Activated CD4-positive, alpha-beta T cell treated with anti-CD3 and anti-CD28 coated beads, Interleukin-2, amount 50 U/mL, for 24 hours (primary cell): ENCODE measurements around the gene GFAP.

Experiments used
- DNase-seq, 2 donors: peaks; one replicate each; pipeline ENCODE4 v3.0.0-alpha.2; 2020; ENCODE audit warnings: low read depth in 1 of 2, low spot score in 1 of 2

The GFAP gene

DNA sequence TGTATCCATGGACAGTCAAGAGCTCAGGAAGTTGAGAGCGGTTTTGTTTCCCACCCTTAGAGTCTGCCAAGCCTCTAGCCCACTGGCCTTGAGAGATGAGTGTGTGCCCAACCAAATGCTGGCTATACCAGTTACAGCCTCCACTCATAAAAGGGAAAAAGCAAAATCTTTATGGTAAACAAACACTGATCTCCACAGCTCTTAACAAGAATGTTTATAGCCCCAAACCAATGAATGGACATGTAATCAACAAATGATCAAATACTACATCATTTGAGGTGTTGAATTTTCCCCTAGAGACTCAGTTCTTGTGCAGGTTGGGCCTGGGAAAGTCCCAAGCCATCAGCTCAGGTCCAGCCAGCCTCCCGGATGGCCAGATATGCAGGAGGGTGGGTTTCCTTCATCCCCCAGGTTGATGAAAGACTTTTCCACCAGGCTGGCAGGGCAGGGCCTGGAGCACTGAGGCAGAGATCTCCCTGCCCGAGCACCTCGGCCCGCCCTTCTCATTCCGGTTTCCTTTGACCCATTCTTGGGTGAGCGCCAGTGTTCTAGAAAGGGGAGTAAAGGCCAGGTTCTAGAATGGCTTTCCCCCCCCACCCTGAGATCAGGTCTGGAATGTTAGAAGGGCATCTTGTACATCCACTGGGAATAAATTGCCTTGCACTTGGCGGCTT, 12.2 kb downstream of the GFAP start:
- no peak for DNase-seq

DNA sequence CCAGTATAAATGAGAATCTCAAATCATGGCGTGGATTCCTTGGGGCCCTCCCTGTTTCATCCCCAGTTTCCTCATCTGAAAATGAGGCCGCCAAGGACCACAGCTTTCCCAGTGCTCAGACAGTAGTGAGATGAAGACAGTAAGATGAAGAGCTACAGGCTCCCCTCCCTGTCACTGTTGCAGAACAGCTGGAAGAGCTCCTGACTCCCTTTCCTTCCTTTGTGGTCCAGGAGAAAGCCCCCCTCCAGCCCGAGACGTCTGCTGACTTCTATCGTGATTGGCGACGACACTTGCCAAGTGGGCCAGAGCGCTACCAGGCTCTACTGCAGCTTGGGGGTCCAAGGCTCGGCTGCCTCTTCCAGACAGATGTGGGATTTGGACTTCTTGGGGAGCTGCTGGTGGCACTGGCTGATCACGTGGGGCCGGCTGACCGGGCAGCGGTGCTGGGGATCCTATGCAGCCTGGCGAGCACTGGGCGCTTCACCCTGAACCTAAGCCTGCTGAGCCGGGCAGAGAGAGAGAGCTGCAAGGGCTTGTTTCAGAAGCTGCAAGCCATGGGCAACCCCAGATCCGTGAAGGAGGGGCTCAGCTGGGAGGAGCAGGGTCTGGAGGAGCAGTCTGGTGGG, 13.1 kb downstream of the GFAP start:
- DNase-seq: no peak

DNA sequence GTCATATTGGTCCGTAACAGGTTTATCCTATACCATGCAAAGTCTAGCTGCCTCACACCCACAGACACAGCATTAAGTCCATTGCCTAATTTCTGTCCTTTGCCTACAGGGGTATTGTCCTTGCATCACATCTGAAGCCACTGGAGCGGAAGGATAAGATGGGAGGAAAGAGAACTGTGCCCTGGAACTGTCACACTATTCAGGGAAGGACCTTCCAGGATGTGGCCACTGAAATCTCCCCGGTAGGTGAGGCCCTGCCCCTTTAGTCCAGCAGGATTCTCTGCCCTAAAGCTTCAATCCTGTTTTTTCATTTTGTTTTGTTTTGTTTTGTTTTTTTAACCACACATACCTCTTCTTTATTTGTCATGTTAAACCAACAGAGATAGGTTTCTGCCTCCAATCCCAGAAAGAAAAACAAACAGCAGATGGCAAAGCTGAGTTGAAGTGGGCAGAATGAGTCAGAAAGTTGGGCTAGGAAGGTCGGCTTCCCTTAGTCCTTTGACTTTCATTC, 13.8 kb downstream of the GFAP start:
- no peak for DNase-seq

DNA sequence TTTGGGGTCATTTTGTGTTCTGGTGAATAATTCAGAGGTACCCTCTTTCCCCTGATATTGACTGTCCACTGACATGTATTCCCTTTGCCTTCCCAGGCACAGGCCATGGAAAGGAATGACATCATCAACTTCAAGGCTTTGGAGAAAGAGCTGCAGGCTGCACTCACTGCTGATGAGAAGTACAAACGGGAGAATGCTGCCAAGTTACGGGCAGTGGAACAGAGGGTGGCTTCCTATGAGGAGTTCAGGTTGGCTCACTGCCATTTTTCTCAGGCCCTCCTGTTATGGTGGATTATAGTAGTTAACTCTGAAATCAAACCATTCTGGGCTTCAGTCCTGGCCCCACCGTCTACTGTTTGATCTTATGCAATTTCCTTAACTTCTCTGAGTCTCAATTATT, 14.4 kb downstream of the GFAP start:
- no peak for DNase-seq

DNA sequence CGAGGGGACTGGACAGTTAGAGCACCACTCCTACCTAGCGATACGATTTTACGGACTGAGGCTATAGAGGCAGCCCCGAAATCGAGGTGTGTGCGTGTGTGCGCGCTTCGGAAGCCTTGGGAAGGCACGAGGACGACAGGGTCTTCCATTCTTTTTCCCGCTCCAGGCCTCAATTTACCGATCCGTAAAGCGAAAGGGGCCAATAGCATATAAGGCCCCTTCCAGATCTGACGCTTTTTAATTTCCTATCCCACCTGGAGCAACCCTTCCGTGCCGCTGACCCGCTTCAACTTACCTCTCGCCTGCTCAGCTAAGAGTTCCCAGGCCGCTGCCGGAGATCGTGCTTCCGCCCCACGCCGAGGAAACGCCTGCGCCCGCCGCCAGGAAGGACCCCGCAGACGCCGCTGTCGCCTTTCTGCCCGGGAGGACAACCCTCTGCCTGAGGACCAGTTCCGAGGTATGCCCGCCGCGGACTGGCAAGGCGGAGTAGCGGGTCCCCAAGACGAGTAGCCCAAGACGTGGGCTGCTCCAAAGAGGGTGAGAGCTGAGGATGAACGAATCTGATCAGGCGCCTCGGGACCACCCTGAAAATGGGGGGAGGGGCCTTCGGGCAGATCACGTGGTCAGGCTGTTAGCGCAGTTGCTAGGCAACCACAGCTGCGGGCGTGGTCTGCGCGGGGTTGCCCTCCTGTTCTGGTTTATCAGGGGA, 16.1 kb downstream of the GFAP start, which contains the start of gene EFTUD2:
TSS of gene EFTUD2 (minus strand) at position 372 of the 709 bp plus-strand sequence. CDS start 4,924 bp downstream, outside the sequence.
- DNase-seq: peak; percentile 89 to 96

DNA sequence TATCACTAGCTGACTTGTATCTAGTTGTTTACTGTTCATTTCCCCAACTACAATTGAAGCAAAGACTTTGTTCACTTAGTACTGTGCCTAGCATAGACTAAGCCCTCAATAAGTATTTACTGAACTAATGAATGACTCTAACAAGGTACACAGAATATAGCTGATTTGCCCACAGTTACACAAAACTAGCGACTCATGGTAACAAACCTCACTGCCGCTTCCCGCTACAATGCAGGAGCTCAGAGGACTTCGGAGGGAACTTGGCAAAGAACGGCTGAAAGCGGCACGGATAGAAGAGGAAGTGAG, 16.6 kb downstream of the GFAP start:
- peak in 1 of 2 donors; percentile 12 for DNase-seq

DNA sequence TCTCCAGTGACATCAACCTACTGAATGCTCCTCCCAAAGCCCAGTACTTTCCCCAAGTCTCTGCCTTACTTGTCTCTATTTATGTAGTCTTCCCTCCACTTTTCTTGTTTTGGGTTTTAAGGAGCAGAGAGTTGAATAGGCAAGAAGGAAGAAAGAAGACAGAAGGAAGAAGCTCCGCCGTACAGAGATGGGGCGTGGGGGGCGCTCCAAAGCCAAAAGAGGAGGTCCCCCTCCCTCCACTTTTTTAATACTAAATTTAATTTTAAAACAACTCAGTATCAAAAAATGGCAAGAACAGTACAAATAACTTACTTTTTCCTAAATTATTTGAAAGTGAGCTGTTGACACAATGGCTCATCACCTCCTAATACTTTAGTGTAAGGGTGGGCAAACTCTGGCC, 20.7 kb downstream of the GFAP start:
- DNase-seq: no peak

DNA sequence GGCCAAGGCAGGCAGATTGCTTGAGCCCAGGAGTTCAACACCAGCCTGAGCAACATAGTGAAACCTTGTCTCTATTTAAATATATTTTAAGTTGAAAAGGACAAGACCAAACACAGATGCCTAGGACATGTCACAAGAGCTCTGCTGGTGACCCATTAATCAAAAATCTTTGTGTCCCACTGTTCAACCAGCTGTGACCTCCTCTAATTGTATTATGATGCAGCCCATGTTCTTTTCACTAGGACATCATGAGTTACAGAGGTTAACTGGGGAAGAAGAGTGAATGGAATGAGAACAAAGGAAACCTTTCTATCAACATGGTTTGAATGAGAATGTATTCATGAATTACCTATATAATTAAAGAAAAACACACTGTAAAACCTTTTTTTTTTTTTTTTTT, 23.1 kb downstream of the GFAP start:
- DNase-seq: no peak

DNA sequence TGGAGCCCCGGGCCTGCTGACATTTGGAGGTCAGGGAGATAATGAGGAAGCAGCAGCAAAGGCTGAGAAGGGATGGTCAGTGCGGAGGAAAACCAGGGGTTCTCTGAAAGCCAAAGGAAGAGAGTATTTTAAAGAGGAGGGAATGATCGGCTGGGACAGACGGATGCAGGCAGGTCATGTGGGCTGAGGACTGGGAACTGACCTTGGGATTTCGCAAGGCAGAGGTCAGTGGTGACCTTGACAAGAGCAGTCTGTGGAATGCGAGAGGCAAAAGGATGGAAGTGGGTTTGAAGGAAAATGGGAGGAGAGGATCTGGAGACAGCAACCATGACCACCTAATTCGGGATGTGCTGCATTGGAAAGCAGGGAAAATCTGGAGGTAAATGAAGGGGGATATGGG, 26.3 kb downstream of the GFAP start:
- no peak for DNase-seq

DNA sequence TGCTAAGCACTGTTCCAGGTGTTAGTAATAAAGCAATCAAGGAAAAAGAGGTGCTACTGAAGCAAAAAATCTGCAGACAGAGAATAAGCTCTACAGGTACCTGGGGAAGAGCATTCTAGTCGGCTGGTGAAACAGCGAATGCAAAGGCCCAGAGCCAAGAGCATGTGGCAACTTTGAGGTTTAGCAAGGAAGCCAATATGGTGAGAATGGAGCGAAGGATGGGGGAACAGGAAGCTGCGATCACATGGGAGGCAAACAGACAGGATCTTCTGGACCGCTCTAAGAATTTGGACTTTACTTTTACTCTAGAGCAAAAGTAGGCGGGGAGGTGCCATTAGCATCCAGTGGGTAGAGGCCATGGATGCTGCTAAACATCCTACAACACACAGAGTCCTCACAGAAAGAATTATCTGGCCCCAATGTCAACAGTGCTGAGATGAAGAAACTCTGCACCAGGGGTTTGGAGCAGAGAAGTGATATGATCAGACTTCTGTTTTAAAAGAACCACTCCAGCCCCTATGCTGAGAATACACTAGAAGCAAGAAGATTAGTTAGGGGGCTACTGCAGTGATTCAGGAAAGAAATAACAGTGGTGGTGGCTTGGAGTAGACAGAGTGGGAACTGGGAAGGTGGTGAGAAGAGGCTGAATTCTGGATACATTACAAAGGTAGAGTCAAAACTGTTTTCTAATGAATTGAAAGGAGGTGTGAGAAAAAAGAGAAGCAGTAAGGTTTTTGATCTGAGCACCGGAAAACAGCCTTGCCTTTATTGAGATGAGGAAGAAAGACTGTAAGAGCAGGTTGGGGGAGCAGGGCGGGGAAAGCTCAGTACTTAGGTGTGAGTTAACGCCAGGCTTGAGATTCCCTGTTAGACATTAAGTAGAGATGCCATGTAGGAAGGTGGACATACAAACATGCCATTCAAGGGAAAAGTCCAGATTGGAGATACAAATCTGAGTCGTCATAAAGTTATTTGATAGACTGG, 27.0 kb downstream of the GFAP start:
- no peak for DNase-seq

DNA sequence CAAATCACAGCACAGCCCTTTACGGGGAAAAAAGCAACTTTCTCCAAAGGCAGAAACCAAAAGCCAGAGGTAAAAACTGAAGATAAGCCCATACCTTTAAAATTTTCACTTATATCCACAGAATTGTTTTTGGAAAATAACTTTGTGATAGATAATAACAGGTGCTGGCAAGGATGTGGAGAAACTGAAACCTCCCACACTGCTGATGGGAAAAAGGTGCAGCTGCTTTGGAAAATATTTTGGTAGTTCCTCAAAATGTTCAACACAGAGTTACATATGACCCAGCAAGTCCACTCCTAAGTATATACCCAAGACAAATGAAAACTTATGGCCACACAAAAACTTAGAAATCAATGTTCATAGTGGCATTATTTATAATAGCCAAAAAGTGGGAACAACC, 28.3 kb downstream of the GFAP start:
- no peak for DNase-seq

DNA sequence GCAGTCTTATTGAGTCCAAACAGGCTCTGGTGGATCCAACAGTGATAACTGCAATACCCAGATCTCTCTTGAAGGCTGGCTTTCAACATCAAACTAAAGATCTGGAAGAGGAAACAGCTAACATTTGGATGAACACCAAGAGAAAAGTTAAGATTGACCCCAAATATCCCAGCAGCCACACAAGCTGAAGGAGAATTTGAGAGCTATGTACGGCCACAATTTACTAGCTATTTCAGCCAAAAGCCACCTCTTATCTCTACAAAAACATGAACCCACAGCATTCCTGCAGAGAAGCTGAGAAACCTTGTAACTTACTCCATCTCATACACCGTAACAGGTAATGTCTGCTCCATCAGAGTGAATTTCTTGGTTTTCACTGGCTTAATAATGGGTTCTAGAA, 30.4 kb downstream of the GFAP start:
- DNase-seq: no peak

DNA sequence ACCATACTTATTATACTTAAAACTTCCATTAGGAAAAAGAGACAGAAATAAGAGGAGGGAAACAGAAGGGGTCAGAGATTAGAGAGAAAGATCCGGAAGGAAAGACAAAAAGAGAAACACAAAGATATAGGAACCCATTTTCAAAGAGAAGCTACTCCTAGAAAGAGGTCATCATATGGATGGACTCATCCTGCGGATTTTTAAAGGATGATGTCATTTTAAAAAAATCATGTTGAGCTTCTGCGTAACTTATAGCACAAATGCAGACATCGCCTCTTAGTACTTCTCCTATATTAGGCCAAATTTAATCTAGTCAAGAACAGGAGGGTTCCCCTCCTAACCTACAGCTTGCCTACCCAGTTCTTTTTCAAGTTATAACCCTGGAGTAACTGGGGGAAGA, 34.2 kb downstream of the GFAP start:
- DNase-seq: no peak

DNA sequence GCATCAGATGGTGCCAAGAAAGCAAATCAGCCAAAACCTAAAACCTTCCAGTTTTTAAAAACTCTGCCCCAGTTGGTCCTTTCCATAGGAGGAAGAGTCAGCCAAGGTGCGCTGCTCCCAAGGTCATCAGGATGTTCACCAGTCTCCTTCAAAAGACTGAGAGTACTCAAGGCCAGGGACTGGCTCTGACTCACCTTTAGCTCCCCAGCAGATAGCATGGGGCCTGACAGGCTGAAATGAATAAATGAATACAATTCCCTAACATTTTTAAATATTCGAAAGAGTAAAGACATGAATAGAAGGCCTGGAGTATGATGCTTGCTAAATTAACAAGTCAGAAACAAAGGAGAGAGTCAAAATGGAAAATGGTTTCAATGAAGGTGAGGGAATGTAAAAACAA, 35.2 kb downstream of the GFAP start:
- no peak for DNase-seq

DNA sequence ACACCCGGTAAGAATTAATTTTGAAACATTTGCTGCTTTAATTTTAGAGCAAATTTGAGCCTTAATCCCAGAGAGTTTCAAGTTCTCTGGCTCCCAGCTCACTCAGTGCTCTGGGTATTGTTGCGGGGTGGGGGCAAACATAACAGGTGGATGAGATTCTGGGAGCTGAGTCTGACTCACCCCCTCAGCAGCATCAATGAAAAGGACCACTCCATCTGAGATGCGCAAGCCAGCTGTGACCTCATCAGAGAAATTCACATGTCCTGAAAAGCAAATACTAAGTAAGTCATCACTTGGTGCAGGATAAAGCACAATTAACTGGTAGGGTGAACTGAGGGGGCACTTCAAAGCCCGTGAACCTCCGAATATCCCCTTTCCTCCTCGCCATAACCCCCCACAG, 35.9 kb downstream of the GFAP start:
- no peak for DNase-seq

DNA sequence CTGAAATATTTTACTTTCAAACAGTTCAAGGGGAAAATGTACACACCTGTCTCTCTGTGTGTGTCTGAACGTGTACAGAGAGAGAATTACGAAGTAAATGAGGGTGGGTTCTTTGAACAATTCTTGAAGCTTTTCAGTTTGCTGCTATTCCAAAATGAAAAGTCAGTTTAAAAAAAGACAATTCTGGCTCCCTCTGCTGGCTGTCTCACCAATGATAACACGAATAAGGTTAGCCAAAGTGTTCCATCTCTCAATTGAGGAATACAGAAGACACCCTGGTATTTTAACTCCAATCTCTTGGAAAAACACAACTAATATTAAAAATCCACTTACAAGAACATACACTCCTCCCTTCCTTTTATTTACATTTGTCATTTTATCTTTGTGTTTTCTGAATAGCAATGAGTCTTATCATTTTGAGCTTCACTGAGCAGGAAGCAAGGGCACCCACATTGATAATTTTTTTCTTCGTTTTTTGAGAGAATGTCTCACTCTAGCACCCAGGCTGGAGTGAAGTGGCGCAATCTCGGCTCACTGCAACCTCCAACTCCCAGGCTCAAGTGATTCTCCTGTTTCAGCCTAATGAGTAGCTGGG, 36.6 kb downstream of the GFAP start:
- DNase-seq: no peak

DNA sequence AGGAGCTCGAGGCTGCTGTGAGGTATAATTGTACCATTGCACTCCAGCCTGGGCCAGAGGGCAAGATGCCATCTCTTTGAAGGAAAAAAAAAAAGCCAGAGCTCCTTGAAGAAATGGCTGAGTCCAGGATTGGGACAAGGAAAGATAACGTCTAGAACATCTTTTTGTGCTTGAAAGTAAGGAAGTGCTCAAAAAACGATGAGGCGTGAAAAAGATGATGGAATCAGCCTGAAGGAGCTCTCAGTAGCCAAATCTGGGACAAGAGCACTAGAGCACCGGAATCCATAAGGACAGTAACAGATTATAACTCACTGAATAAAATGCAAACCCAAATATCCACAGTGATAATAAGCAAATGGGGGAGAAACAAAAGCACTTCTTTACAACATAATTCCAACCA, 38.2 kb downstream of the GFAP start:
- no peak for DNase-seq

DNA sequence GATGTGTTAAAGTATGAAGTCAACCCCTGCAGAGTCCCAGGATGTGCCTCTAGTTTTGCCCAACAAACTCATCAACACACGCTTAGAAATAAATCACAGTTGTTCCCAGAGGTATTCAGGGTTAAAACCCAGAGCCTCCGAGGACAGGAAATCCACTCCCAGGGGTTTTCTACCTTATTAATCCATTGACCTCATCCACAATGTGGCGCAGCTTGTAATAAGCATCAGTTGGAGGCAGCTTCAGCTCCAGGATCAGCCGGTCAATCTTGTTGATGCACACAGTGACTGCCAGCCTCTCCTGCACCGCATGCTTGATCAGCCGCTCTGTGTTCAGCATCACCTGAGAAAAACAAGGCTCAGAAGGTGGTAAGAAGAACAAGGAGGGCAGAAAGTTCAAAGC, 39.5 kb downstream of the GFAP start:
- no peak for DNase-seq

DNA sequence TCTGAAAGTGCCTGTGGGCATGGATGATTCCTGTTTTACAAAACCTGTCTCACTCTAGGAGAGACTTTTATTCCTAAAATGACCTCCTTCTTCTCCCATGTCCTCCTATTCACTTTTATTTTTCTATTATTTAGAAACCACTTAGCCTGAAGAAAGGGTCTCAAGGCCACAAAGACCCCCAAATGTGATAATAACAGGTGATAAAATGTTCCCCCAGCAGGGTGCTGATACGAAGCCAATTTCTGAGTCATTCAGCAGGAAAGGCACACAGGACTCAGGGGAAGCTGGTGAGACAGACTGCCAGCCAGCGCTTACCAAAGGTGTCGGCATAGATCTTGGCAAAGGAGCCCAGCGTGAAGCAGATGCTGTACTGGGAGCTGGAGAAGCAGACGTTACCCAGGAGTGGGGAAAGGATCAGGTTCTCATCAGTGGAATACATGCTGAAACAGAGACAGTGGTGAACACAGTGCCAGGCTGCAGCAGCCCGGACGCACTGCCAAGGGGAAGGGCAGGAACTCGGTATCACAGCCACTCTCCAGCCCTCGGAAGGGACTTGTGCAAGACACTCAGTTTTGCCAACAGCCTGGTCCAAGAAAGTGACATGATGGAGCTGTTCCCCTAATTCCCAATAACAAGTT, 43.0 kb downstream of the GFAP start:
- no peak for DNase-seq

DNA sequence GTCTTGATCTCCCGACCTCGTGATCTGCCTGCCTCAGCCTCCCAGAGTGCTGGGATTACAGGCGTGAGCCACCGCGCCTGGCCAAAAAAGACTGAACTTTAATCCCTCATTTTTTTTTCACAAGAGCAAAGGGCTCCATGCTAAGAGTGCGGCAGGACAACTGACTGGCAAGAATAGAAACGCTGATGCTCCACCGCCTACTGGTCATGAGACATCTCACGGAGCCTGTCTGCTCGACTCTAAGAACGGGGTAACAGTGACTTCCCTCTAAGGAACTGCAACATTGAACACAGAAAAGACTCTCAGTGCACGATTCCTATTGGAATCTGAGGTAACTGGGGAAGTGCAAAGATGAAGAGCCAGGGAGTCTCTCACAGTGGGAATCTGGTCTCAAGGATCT, 43.7 kb downstream of the GFAP start:
- DNase-seq: no peak
